ENCODE results near the gene LIMS2.

LIMS2 gene

GRCh38 chr2:127644066-127645025, 31.0 kb downstream of the LIMS2 start:
- no peak for DNase-seq (ENCODE audit: low read depth)

DNA sequence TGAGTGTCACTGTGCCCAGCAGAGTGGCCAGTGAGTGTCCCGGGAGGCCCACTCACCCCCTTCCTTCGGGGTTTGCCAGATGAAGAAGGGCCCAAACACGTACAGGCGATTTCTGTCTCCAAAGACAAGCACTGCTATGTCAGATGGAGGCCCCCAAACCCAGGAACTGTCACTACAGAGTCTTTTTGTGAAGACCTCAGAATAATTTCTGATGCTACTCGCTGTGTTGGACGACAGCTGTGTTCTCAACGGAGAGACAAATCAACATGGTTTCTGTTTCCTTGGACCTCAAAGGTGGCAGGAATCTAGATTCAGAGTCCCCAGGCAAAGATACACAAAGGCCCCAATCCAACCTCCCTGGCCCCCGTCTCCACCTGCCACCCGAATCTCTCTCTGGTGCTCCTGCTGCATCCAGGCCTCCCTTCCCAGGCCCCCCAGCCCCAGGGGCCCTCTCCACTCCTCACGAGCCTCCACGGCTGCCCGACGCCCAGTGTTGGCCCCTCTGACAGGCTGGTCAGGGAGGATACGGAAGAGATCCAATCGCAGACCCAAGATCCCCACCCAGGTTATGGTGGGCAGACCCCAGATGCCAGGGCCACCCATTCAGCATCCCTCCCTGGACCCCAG, 31.8 kb downstream of the LIMS2 start:
- no peak for DNase-seq (ENCODE audit: low read depth)

DNA sequence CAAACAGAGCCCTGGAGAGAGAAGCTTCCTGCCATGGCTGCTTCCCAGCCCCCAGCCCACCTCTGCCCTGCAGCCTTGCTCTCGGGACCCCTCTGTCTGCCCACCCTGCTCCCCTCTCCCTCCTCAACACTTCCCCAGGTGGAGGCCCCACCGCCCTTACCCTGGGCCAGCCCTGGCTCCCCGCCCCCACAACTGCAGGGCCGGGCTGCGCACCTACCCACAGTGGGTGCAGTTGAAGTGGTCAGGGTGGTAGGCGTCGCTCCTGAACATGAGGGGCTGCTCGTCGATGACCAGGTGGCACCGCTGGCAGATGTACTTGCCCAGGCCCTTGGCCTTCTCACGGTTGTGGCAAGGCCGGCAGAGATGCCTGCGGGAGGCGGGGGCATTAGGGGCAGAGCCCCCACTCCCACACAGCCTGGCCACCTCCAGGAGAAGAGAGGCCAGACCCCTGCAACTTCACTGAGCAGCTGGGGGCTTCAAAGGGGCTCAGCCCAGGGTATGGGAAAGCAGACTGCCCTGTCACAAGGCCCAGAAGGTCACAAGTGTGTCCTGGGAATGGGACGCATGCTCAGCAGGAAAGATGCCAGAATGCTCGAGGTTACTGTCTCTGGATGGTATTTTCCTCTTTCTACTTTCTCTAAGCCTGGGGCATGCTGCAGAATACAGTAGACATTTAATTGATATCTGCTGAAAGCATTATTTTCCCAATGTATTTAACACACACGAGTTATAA, 32.5 kb downstream of the LIMS2 start:
- DNase-seq (ENCODE audit: low read depth): no peak

GRCh38 chr2:127641846-127642507, 33.4 kb downstream of the LIMS2 start:
- DNase-seq (ENCODE audit: low read depth): no peak

- DNase-seq (ENCODE audit: low read depth): no peak
Measured at GRCh38 chr2:127641133-127641532, 34.2 kb downstream of the LIMS2 start.

DNA sequence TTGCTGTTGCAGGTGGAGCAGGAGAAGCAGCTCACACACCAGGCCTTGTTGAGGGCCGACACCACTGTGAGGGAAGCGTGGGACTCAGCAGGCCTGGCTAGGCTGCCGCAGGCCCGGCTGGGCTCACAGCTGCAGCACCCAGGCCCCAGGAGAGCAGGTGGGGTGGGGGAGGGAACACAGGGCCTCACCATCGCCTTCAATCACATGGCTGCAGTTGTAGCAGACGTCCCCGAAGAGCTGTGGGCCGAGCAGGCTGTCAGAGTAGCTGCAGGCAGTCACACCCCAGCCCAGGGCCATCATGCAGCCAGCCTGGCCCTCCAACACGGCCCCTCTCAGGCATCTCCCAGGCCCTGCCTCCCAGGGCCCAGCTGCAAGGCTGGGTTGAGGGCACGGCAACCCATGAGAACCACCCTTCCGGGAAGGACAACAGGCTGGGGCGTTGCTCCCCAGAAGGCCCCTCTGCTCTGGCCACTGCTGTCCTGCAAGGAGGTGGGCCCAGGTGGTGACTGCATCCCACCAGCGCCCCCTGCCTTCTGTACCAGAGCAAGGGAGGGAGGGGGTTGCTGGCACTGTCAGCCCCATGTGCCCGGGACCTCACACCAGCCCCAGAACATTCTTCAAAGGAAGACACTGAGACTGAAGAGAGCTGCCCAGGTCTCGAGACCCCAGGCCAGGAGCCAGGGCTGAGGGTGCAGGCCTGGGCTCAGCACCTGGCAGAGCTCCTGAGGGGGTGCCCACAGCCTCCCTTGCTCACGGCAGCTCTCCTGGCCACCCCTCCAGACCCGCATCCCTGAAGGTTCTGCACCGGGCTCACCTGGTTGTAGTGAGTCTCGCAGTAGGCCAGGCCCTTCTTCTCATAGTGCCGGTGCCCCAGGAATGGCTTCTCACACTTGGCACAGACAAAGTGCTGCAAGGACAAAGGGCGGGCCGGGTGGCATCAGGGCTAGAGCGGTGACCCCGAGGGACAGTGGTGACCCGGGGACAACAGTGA, 35.0 kb downstream of the LIMS2 start:
- no peak for DNase-seq (ENCODE audit: low read depth)

DNA sequence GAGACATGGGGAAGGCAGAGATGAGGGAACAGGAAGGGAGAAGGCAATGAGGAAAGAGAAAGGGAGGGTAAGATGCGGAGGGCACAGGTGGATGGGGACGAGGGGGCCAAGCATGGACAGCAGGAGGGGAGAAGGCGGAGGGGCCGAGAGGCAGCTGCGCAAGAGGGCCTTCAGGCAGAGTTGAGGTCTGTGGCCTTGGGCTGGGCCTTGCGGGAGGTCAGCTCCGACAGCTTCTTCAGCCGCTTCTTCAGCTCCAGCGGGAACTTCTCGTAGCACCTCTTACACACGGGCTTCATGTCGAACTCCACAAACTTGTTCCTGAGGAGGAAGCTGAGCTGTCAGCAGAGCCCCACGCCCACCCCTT, 36.2 kb downstream of the LIMS2 start:
- no peak for DNase-seq (ENCODE audit: low read depth)

DNA sequence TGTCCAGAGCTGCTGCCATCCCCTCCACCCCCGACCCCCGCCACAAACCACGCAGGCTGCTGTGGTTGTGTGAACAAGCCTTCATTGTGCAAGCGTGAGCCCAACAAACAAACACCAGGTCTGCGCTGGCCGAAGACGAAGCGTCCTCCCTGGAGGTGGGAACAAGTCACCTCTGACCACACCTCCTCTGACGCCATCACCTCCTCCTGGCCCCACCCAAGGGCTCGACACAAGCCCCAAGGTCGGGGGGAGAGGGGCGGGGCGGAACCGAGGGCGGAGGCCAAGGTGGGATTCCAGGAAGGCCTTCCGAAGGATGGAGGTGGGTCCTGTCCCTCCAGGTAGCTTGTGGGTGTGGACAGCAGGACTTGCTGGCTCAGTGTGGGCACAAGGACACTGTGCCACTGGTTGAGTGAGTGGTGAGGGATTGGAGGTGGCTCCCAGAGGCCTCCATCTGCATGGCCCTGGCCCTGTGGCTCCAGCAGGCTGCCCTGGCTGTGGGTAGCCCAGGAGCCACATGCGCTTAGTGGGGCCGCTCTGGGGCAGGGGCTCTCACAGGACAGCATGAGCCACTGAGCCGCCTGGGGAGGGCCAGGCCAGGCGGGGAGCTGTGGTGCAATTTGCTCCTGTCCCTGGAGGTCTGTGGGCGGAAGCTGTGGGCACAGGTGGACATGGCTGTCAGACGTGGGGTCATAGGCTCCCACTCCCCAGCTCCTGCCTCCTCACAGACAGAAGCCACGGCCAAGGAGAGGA, 36.8 kb downstream of the LIMS2 start:
- DNase-seq (ENCODE audit: low read depth): no peak

DNA sequence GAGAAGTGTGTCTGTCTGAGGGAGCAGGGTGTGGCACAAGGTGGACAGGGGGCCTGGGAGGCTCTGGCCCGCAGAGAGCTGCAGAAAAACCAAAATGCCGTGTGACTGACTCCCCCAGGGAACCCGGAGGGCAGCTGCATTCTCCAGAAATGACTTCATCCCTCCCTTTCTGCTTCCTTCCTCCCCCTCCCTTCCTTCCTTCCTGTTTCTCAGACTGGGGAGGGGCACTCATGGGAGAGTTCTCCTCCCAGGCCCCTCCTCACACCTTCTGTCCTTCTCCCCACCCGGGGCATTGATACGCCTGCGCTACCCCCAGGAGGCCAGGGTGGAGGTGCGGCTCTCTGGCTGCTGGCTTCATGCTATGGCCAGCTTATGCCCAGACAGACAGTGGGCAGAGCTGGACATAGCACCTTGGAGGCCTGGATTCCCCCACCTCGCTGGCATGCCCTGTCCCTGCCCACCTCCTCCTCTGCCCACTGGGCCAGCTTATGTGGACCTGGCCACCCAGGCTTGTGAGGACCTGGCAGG, 37.5 kb downstream of the LIMS2 start:
- no peak for DNase-seq (ENCODE audit: low read depth)

DNA sequence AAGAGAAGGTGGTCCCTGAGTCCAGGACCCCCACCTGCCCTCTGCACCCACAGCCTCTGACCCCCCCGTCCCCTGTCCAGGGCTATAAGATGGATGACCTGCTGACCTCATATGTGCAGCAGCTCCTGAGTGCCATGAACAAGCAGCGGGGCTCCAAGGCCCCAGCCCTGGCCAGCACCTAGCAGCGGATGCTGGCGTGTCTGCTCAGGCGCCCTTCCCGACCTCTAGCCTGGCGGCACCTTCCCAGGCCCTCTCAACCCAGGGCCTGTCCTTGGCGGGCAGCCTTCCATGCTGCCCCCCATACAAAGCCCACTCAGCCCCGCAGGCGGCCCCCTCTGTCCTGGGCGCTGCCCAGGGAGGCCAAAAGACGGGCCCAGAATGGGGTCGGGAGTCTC, 38.1 kb downstream of the LIMS2 start:
- DNase-seq (ENCODE audit: low read depth): no peak

DNA sequence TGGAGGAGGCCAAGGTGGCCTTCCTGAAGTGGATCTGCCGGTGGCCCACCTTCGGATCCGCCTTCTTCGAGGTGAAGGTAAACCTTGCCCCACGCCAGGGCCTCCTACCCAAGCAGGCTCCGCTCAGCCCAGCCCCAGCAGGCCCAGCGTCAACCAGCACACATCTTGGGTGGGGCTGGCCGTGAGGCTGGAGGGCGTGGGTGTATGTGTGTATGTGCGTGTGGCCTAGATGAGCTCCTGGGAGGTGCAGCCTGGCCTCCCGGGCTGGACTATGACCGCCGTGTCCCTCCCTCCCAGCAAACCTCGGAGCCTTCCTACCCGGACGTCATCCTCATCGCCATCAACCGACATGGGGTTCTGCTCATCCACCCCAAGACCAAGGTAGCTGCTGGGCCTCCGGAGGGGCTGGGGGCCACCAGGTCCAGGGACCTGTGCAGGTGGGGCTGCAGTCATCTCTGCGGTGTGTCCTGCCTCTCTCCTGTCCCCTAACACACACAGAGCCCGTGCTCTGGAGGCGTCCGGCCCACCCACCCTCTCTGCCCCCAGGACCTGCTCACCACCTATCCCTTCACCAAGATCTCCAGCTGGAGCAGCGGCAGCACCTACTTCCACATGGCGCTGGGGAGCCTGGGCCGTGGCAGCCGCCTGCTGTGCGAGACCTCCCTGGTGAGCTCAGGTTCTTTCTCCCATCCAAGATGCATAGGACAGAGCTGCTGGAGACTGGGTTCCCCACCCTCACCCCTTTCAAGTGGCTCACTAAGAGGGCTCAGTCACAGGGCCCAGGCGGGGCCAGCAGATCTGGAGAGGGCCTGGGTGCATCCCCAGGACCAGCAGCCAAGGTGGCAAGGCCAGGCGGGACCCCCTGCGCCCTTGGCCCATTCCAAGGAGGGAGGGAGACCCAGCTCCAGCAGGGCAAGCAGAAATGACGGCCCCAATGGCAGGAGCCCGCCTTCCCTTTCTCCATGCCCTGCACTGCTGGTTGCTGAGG, 38.8 kb downstream of the LIMS2 start:
- no peak for DNase-seq (ENCODE audit: low read depth)

DNA sequence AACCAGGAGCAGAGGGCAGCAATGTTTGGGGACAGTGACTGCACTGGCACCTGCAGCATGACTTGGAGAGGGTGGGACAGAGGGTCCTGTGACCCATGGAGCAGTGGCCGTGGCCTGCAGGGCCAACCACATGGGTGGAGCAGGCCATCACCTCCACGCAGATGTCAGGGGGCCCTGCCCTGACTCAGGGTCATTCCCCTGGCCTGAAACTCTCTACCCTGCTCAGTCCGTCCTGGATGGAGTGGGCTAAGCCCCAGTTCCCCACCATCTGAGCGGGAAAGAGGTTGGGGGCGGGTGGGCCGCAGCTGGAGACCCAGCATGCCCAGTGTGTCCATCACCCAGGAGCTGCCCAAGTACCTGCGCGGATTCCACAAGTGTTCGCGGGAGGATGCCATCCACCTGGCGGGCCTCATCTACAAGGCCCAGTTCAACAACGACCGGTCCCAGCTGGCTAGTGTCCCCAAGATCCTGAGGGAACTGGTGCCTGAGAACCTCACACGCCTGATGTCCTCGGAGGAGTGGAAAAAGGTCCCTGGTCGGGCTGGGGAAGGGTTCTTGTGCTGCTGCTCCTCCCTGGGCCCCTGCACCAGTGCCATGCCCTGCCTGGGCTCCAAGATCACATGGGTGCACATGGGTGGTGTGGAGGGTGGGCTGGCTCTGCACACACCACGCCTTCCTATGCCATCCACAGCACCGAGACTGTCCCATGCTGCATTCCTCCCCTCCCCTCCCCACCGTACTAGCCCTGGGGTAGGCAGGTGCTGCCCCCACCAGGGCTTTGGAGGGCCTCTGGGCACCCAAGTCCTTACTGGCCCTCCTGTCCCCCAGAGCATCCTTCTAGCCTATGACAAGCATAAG, 39.7 kb downstream of the LIMS2 start:
- no peak for DNase-seq (ENCODE audit: low read depth)

- no peak for DNase-seq (ENCODE audit: low read depth)
Measured at GRCh38 chr2:127634626-127635379, 40.5 kb downstream of the LIMS2 start.

- DNase-seq (ENCODE audit: low read depth): no peak
Measured at GRCh38 chr2:127634066-127634617, 41.2 kb downstream of the LIMS2 start.

GRCh38 chr2:127633556-127634065, 41.7 kb downstream of the LIMS2 start:
- no peak for DNase-seq (ENCODE audit: low read depth)
